BE2C (cell line): ENCODE data around the gene IRF4.

Experiments
- DNase-seq: peaks from one replicate; pipeline ENCODE4 v3.0.0-alpha.2; 2020
- H3K27me3 ChIP-seq: fragments of 250-450 bp; sonication (Bioruptor Pico); 2 replicates; pipeline ENCODE4 v1.5.1; 2020; ENCODE audit warnings: mild to moderate bottlenecking
- H3K36me3 ChIP-seq: fragments of 250-450 bp; sonication (Bioruptor Pico); 2 replicates; pipeline ENCODE4 v1.5.1; 2020; ENCODE audit warnings: mild to moderate bottlenecking
- H3K4me1 ChIP-seq: fragments of 250-450 bp; sonication (Bioruptor Pico); 2 replicates; pipeline ENCODE4 v1.5.1; 2020
- H3K4me3 ChIP-seq: 2 replicates; pipeline ENCODE4 v1.5.1; 2011; ENCODE audit warnings: low read depth, low read length
- H3K9me3 ChIP-seq: fragments of 250-450 bp; sonication (Bioruptor Pico); 2 replicates; pipeline ENCODE4 v1.5.1; 2020
- CTCF ChIP-seq: IDR thresholded peaks from 2 replicates; pipeline ENCODE4 v1.5.1; 2012; ENCODE audit warnings: mild to moderate bottlenecking, low read depth, low read length

Gene IRF4

GRCh38 chr6:384898-385297 lies 6.7 kb upstream of the IRF4 start:
- no peak overlapping the region for H3K4me3 ChIP-seq
- no peak for DNase-seq
- H3K27me3 ChIP-seq: peaks cover 25% of the 10 kb centered on the region
- TF ChIP-seq CTCF: no peak
- no peaks in the 10 kb centered on the region for H3K36me3 ChIP-seq
- no peaks in the 10 kb centered on the region for H3K9me3 ChIP-seq
- H3K4me1 ChIP-seq: no peaks in the 10 kb centered on the region

DNA sequence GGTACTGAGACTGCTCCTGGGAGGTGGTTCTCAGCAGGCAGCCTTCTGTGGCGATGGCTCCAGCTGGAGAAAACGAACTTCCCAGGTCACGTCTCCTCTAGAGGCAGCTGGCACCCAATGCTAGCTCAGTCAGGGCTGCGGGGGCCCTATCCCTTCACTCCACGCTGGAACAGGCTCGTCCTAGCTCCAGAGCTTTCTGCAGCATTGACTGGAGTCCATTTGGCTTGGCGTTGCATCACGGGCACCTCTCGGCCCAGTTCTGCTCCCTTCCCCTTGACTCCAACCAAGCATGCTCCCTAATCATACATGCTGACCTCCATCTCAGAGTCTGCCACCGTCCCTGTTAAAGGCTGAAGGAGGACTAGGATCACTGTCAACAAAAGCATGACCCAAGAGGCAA lies 5.9 kb upstream of the IRF4 start:
- H3K4me1 ChIP-seq: no peaks in the 10 kb centered on the region
- peaks cover 32% of the 10 kb centered on the region for H3K27me3 ChIP-seq
- H3K9me3 ChIP-seq: no peaks in the 10 kb centered on the region
- no peak for TF ChIP-seq CTCF
- no peak for DNase-seq
- no peaks in the 10 kb centered on the region for H3K36me3 ChIP-seq
- no peak overlapping the region for H3K4me3 ChIP-seq

DNA sequence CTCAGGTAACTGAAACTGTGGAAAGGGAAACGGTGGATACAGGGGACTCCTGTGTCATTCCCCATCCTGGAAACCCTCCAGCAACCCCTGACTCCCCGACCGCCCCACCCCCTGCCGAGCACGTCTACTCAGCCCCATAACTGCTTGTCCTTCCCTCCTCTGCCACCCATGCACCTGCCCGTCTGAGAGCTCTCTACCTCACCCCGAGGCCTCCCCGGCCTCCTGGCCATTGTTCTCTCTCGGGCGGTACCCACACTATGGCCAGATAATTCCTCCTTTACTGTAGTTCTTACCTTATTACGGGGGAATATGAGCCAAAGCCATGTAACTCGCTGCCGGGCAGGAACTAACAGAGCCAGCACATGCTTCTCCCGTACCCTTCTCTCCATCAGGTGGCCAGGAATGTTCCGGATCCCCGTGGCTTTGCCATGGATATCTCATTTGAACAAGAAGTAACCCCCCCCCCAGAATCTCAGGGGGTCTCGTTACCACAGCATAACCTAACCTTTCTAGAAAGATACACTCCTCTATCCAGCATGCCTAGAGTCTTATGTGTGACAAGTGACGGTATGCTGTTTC lies 4.8 kb upstream of the IRF4 start:
- peaks cover 42% of the 10 kb centered on the region for H3K27me3 ChIP-seq
- DNase-seq: no peak

DNA sequence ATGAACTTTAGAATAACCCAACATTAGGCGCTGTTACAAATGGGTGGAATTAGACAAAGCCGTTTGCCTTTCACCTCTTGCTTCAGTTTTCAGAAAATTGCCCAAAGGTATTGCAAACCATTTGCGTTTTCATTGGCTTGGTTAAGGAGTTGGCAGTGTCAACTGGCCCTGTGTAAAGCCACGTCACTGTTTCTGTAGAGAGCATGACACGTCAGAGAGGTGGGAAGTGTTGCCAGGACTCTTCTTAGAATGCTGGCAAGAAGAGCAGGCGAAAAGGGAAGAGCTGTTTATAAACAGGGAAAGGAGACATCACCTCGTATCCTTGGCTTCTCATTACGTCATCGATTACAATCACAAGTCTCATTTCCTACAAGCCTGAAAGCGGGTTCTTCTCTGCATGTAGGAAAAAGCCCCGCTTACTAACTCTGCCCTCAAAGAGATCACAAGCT lies 4.2 kb upstream of the IRF4 start:
- H3K4me1 ChIP-seq: no peaks in the 10 kb centered on the region
- H3K9me3 ChIP-seq: no peaks in the 10 kb centered on the region
- no peak for DNase-seq
- no peak overlapping the region for H3K4me3 ChIP-seq
- no peak for TF ChIP-seq CTCF
- peaks cover 47% of the 10 kb centered on the region for H3K27me3 ChIP-seq
- no peaks in the 10 kb centered on the region for H3K36me3 ChIP-seq

More for the DNA sequence above, 4.8 kb upstream of the IRF4 start:
- Histone ChIP-seq H3K9me3 (no peaks in the 10 kb centered on the region), H3K4me1 (no peaks in the 10 kb centered on the region), H3K4me3 (no peak overlapping the region), H3K36me3 (no peaks in the 10 kb centered on the region)
- no peak for TF ChIP-seq CTCF

- peaks cover 57% of the 10 kb centered on the region for H3K27me3 ChIP-seq
- H3K36me3 ChIP-seq: no peaks in the 10 kb centered on the region
- no peak for DNase-seq
- no peaks in the 10 kb centered on the region for H3K4me1 ChIP-seq
- no peaks in the 10 kb centered on the region for H3K9me3 ChIP-seq
- no peak overlapping the region for H3K4me3 ChIP-seq
- no peak for TF ChIP-seq CTCF
These were observed 3.2 kb upstream of the IRF4 start for GRCh38 chr6:388202-388903.

DNA sequence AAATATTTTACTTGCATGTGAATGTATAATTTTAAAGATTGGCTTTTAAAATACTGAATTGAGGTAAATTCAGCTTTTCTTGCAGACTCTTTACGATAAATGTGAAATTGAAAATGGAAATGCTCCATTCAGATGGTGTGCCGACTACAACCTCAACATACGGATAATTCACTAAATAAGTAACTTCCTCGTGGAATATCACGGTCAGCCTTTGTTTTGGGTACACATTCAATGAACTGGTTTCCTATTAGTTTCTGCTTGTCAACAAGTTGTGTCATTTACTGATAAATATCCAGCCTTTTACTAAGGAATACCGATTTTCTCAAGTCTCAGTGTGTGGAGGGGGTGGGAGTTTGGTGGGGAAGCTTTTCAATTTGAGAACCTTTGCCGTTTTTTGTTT lies 2.4 kb upstream of the IRF4 start:
- no peak for DNase-seq
- H3K9me3 ChIP-seq: no peaks in the 10 kb centered on the region
- no peaks in the 10 kb centered on the region for H3K36me3 ChIP-seq
- H3K4me3 ChIP-seq: no peak overlapping the region
- TF ChIP-seq CTCF: no peak
- no peaks in the 10 kb centered on the region for H3K4me1 ChIP-seq
- peaks cover 65% of the 10 kb centered on the region for H3K27me3 ChIP-seq
